ENCODE results near the gene KCNF1. TPM values are rescaled to one million over a fixed set of nuclear protein-coding genes. Genes with fewer than 3 reads are reported as not detected.

KCNF1 gene
- total and polyA plus RNA-seq, 9 donors = 0.11 to 0.30 (median 0.14) TPM; not detected in 5

- H3K36me3 ChIP-seq = no peaks in the 10 kb centered on the region
- WGBS, 3 donors = 66 to 72% (median 70%) methylated on average over 11 of the region's 11 CpGs
- no peak for DNase-seq
- H3K4me3 ChIP-seq = no peak overlapping the region
- TF ChIP-seq, protein P1, sequence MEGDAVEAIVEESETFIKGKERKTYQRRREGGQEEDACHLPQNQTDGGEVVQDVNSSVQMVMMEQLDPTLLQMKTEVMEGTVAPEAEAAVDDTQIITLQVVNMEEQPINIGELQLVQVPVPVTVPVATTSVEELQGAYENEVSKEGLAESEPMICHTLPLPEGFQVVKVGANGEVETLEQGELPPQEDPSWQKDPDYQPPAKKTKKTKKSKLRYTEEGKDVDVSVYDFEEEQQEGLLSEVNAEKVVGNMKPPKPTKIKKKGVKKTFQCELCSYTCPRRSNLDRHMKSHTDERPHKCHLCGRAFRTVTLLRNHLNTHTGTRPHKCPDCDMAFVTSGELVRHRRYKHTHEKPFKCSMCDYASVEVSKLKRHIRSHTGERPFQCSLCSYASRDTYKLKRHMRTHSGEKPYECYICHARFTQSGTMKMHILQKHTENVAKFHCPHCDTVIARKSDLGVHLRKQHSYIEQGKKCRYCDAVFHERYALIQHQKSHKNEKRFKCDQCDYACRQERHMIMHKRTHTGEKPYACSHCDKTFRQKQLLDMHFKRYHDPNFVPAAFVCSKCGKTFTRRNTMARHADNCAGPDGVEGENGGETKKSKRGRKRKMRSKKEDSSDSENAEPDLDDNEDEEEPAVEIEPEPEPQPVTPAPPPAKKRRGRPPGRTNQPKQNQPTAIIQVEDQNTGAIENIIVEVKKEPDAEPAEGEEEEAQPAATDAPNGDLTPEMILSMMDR (IDR thresholded peaks at IDR 0.05) = no peak
- TF ChIP-seq EP300 (IDR thresholded peaks at IDR 0.05) (no peak), POLR2A (IDR thresholded peaks at IDR 0.05) (no peak)
- no peaks in the 10 kb centered on the region for H3K27me3 ChIP-seq
- H3K4me1 ChIP-seq (ENCODE audit: insufficient read depth) = no peaks in the 10 kb centered on the region
- no peak overlapping the region for H3K27ac ChIP-seq
- H3K9me3 ChIP-seq = no peaks in the 10 kb centered on the region
- intact Hi-C loops (cut with DNase I) = no loop called here
These were observed 35.9 kb downstream of the KCNF1 start for GRCh38 chr2:10947446-10948187.

DNA sequence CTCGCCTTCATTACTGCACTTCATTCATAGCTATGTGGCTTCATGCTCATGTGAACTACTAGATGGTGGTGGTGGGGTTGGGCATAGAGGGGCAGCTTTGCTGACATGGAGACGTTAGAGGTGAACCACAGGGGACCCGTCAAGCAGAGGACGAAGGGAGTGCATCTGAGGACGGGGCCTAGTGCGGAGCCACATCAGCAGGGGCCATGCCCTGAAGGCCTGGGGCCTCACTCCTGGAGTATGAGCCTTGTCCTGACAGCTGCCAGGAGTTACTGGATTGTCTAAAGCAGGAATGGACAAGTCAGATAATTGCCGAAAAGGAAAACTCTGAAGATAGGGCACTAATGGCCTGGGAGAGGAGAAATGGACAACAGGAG lies 36.4 kb downstream of the KCNF1 start:
- Histone ChIP-seq H3K9me3 (no peaks in the 10 kb centered on the region), H3K4me1 (ENCODE audit: insufficient read depth) (no peaks in the 10 kb centered on the region), H3K36me3 (no peaks in the 10 kb centered on the region), H3K4me3 (no peak overlapping the region), H3K27ac (no peak overlapping the region), H3K27me3 (no peaks in the 10 kb centered on the region)
- no peak for TF ChIP-seq EP300 (IDR thresholded peaks at IDR 0.05)
- TF ChIP-seq, protein P1 (IDR thresholded peaks at IDR 0.05) = no peak
- no peak for TF ChIP-seq POLR2A (IDR thresholded peaks at IDR 0.05)
- 82 to 86% (median 85%) methylated on average over 7 of the region's 7 CpGs for WGBS, 3 donors
- intact Hi-C loops (cut with DNase I) = no loop called here
- no peak for DNase-seq

DNA sequence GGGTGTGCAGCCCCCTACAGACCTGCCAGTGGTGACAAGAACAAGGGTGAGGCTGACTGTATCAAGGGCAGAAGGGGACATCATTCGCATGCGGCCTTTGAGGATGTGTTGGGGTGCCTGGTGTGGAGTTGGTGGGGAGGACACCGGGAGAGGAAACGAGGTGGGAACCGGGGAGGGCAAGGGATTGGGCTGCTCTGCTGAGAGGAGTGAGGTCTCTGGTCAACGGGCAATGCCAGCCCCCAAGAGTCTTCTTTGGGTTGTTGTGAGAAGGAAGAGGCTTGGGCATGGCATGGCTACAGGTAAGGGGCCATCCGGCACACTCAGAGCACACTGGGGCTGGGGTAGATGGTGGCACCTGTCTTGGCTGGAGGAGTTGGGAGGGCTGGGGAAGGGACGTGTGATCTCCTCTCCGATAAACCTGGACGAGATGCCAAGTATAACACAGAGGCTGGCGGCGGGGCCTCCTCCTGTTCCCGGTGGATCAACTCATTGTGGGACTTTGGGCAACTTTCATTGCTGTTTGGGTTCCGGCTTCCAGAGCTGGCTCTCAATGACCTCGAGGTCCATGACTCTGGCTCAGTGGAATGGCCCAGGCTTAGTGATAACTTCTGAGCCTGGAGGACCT lies 37.0 kb downstream of the KCNF1 start:
- Histone ChIP-seq H3K9me3 (no peaks in the 10 kb centered on the region), H3K36me3 (no peaks in the 10 kb centered on the region), H3K4me1 (ENCODE audit: insufficient read depth) (no peaks in the 10 kb centered on the region), H3K4me3 (no peak overlapping the region), H3K27ac (no peak overlapping the region), H3K27me3 (no peaks in the 10 kb centered on the region)
- intact Hi-C loops (cut with DNase I) = no loop called here
- 89% methylated on average over 15 of the region's 15 CpGs for WGBS, 3 donors
- TF ChIP-seq, protein P1 (IDR thresholded peaks at IDR 0.05) = no peak
- TF ChIP-seq EP300 (IDR thresholded peaks at IDR 0.05) = no peak
- TF ChIP-seq POLR2A (IDR thresholded peaks at IDR 0.05) = no peak
- no peak for DNase-seq

DNA sequence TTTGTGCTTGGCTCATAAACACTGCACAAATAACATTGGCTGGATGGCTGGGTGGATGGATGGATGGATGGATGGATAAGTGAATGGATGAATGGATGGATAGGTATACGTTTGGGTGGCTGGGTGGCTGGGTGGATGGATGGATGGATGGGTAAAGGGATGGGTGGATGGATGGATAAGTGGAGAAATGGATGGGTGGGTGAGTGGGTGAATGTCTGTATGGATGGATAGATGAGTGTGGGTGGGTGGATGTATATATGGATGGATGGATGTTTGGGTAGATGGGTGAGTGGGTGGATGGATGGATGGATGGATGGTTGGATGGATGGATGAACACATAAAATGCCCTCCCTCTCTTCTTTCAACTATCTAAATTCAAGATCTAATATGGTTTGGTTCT lies 38.1 kb downstream of the KCNF1 start:
- TF ChIP-seq EP300 (IDR thresholded peaks at IDR 0.05) (no peak), POLR2A (IDR thresholded peaks at IDR 0.05) (no peak)
- TF ChIP-seq, protein P1 (IDR thresholded peaks at IDR 0.05) = no peak
- H3K4me3 ChIP-seq = no peak overlapping the region
- WGBS, 3 donors = 67 to 83% (median 75%) methylated on average over 1 of the region's 1 CpG
- no peaks in the 10 kb centered on the region for H3K36me3 ChIP-seq
- no peak overlapping the region for H3K27ac ChIP-seq
- no peaks in the 10 kb centered on the region for H3K4me1 ChIP-seq (ENCODE audit: insufficient read depth)
- H3K9me3 ChIP-seq = no peaks in the 10 kb centered on the region
- DNase-seq = no peak
- no peaks in the 10 kb centered on the region for H3K27me3 ChIP-seq
- intact Hi-C loops (cut with DNase I) = no loop called here
